ENCODE data around the gene IFT25. TPM values are rescaled to one million over a fixed set of nuclear protein-coding genes. Genes with fewer than 3 reads are reported as not detected.

Gene IFT25
- total and polyA plus RNA-seq, 2 donors (not counting 1 experiment from before 2014, with no cell fraction given), result 27.6 to 37.6 TPM

- Histone ChIP-seq H3K4me3 (replicated peaks in 1 of 4; ENCODE audit: control extremely low read depth in 1 of 4, insufficient read depth in 1 of 4, low read depth in 3 of 4, low read length in 4 of 4) (peak overlapping the region in 2 of 4 experiments; percentile 71 to 73), H3K27ac (ENCODE audit: insufficient read depth, low read length) (no peak overlapping the region), H3K79me2 (ENCODE audit: control insufficient read depth, insufficient read depth, low read length) (peaks cover 47% of the 10 kb centered on the region), H3K4me2 (ENCODE audit: extremely low read depth, insufficient read depth, low read length) (peak overlapping the region; percentile 60), H3K4me1 (ENCODE audit: control insufficient read depth, extremely low read depth, insufficient read depth, low read length) (peaks cover 2% of the 10 kb centered on the region), H3K36me3 (ENCODE audit: control insufficient read depth, insufficient read depth, low read length) (peaks cover 3% of the 10 kb centered on the region), H3K27me3 (ENCODE audit: control insufficient read depth, insufficient read depth, low read length) (no peaks in the 10 kb centered on the region), H4K20me1 (ENCODE audit: control insufficient read depth, extremely low read depth, insufficient read depth, low read length) (no peaks in the 10 kb centered on the region), H3K9ac (ENCODE audit: insufficient read depth, low read length) (no peak overlapping the region), H2AFZ (ENCODE audit: low read length) (no peak overlapping the region), H3K9me3 (ENCODE audit: control insufficient read depth, insufficient read depth, low read depth, low read length) (no peaks in the 10 kb centered on the region)
- no peak for DNase-seq (ENCODE audit: low read depth in 2 of 2)
- no peak for TF ChIP-seq EZH2 (IDR thresholded peaks at IDR 0.05; ENCODE audit: low read length, missing control alignments)
- TF ChIP-seq, protein P1, sequence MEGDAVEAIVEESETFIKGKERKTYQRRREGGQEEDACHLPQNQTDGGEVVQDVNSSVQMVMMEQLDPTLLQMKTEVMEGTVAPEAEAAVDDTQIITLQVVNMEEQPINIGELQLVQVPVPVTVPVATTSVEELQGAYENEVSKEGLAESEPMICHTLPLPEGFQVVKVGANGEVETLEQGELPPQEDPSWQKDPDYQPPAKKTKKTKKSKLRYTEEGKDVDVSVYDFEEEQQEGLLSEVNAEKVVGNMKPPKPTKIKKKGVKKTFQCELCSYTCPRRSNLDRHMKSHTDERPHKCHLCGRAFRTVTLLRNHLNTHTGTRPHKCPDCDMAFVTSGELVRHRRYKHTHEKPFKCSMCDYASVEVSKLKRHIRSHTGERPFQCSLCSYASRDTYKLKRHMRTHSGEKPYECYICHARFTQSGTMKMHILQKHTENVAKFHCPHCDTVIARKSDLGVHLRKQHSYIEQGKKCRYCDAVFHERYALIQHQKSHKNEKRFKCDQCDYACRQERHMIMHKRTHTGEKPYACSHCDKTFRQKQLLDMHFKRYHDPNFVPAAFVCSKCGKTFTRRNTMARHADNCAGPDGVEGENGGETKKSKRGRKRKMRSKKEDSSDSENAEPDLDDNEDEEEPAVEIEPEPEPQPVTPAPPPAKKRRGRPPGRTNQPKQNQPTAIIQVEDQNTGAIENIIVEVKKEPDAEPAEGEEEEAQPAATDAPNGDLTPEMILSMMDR (conservative IDR thresholded peaks at IDR 0.05 in 1 of 2, IDR thresholded peaks at IDR 0.05 in 1 of 2; ENCODE audit: low read depth in 1 of 2, low read length in 2 of 2), result no peak
Measured at GRCh38 chr1:53948291-53948690, 2.8 kb upstream of the IFT25 start.

DNA sequence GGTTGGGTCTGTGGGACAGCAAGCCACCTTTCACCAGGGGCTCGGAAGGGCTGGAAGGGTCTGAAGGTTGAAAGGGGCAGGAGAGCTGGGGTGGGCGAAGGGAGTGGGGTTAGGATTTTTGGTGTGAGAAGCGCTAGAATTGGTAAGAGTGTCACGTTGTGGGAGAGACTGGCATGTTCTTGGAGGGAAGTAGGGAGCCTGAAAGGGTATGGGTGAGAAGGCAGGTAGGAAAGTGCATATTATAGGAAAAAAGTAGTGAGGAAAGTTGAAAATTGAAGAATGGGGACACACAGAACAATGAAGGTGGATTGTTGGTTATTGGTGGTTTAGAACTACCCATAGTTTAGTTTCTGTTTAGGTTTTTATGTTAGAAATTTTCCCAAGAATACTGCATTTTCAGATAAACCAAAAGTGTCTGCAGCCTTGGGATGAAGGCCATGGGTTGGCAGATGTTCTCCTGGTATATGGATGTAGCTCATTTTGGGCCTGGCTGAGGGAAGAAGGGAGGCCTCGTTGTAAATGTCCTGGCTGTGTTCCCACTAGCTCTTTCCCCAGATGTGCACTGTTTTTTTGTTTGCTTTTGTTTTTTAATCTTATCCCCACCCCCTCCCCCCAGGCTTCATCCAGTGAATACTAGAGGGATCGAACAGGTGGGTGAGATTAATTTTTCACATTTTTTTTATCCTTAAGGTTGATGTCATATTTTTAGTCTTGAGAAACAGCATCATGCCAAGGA is 1.8 kb upstream of the IFT25 start:
- H3K27me3 ChIP-seq (ENCODE audit: control insufficient read depth, insufficient read depth, low read length), result no peaks in the 10 kb centered on the region
- H3K27ac ChIP-seq (ENCODE audit: insufficient read depth, low read length), result peak overlapping the region; percentile 67
- H3K79me2 ChIP-seq (ENCODE audit: control insufficient read depth, insufficient read depth, low read length), result peaks cover 53% of the 10 kb centered on the region
- H3K9ac ChIP-seq (ENCODE audit: insufficient read depth, low read length), result no peak overlapping the region
- peak overlapping the region; percentile 96 for H3K4me2 ChIP-seq (ENCODE audit: extremely low read depth, insufficient read depth, low read length)
- peaks cover 2% of the 10 kb centered on the region for H3K4me1 ChIP-seq (ENCODE audit: control insufficient read depth, extremely low read depth, insufficient read depth, low read length)
- DNase-seq (ENCODE audit: low read depth in 2 of 2), result no peak
- H2AFZ ChIP-seq (ENCODE audit: low read length), result no peak overlapping the region
- no peaks in the 10 kb centered on the region for H4K20me1 ChIP-seq (ENCODE audit: control insufficient read depth, extremely low read depth, insufficient read depth, low read length)
- TF ChIP-seq, protein P1 (conservative IDR thresholded peaks at IDR 0.05 in 1 of 2, IDR thresholded peaks at IDR 0.05 in 1 of 2; ENCODE audit: low read depth in 1 of 2, low read length in 2 of 2), result no peak
- no peak for TF ChIP-seq EZH2 (IDR thresholded peaks at IDR 0.05; ENCODE audit: low read length, missing control alignments)
- peaks cover 3% of the 10 kb centered on the region for H3K36me3 ChIP-seq (ENCODE audit: control insufficient read depth, insufficient read depth, low read length)
- peak overlapping the region; percentile 52 to 73 (median 70) for H3K4me3 ChIP-seq (replicated peaks in 1 of 4; ENCODE audit: control extremely low read depth in 1 of 4, insufficient read depth in 1 of 4, low read depth in 3 of 4, low read length in 4 of 4)
- no peaks in the 10 kb centered on the region for H3K9me3 ChIP-seq (ENCODE audit: control insufficient read depth, insufficient read depth, low read depth, low read length)

GRCh38 chr1:53946252-53947171 is 1.0 kb upstream of the IFT25 start, which contains the start of gene LRRC42:
Gene LRRC42, plus strand, starts transcription at chr1:53946350. Its CDS starts 5,650 bp downstream, at chr1:53952000.
- Histone ChIP-seq H3K9ac (ENCODE audit: insufficient read depth, low read length) (peak within 1 kb of the TSS; percentile 87), H4K20me1 (ENCODE audit: control insufficient read depth, extremely low read depth, insufficient read depth, low read length) (no peaks in the 10 kb centered on the region), H3K79me2 (ENCODE audit: control insufficient read depth, insufficient read depth, low read length) (peaks cover 53% of the 10 kb centered on the region), H3K9me3 (ENCODE audit: control insufficient read depth, insufficient read depth, low read depth, low read length) (no peaks in the 10 kb centered on the region), H3K36me3 (ENCODE audit: control insufficient read depth, insufficient read depth, low read length) (no peaks in the 10 kb centered on the region), H3K4me1 (ENCODE audit: control insufficient read depth, extremely low read depth, insufficient read depth, low read length) (peaks cover 2% of the 10 kb centered on the region), H3K4me3 (replicated peaks in 1 of 4; ENCODE audit: control extremely low read depth in 1 of 4, insufficient read depth in 1 of 4, low read depth in 3 of 4, low read length in 4 of 4) (peak within 1 kb of the TSS; percentile 81 to 97 (median 93)), H2AFZ (ENCODE audit: low read length) (peak within 1 kb of the TSS; percentile 96), H3K27me3 (ENCODE audit: control insufficient read depth, insufficient read depth, low read length) (no peaks in the 10 kb centered on the region), H3K4me2 (ENCODE audit: extremely low read depth, insufficient read depth, low read length) (peak within 1 kb of the TSS; percentile 96), H3K27ac (ENCODE audit: insufficient read depth, low read length) (peak within 1 kb of the TSS; percentile 89)
- no peak for DNase-seq (ENCODE audit: low read depth in 2 of 2)
- TF ChIP-seq, protein P1 (conservative IDR thresholded peaks at IDR 0.05 in 1 of 2, IDR thresholded peaks at IDR 0.05 in 1 of 2; ENCODE audit: low read depth in 1 of 2, low read length in 2 of 2), result no peak
- TF ChIP-seq EZH2 (IDR thresholded peaks at IDR 0.05; ENCODE audit: low read length, missing control alignments), result no peak
